Measurements from ENCODE around the gene OSMR. TPM values are rescaled to one million over a fixed set of nuclear protein-coding genes. Genes with fewer than 3 reads are reported as not detected.
"Not testable (repeated sequence)": the region's sequence is repeated elsewhere in the genome, so short reads cannot be mapped to it uniquely, and the experiment has no call there.

The OSMR gene
- total and polyA plus RNA-seq, 2 experiments from 2014 or later, result 37.3 to 52.5 TPM

GRCh38 chr5:38854907-38855306, 9.1 kb downstream of the OSMR start:
- 76 to 79% methylated on average over 7 of the region's 7 CpGs for whole genome bisulfite sequencing, 2 experiments (ENCODE audit: low coverage in 1 of 2, low lambda C conversion rate in 2 of 2, missing lambda C conversion rate in 2 of 2)
- H3K27ac ChIP-seq, result peak overlapping the region; percentile 81
- peak overlapping the region; percentile 53; the same call in 1 of the 2 replicates for H3K9ac ChIP-seq
- peaks cover 39% of the 10 kb centered on the region for H3K4me1 ChIP-seq (ENCODE audit: insufficient read depth)
- DNase-seq, result no peak
- in situ Hi-C loops (cut with MboI), result no loop called here
- peaks cover 93% of the 10 kb centered on the region for H3K79me2 ChIP-seq (ENCODE audit: insufficient read depth)
- no peaks in the 10 kb centered on the region for H3K9me3 ChIP-seq (ENCODE audit: low read depth)
- peaks cover 5% of the 10 kb centered on the region; the same call in 1 of the 2 replicates for H3K36me3 ChIP-seq (ENCODE audit: low read depth)
- H4K20me1 ChIP-seq (ENCODE audit: insufficient read depth), result peaks cover 32% of the 10 kb centered on the region
- H3K4me3 ChIP-seq, result no peak overlapping the region
- H2AFZ ChIP-seq, result no peak overlapping the region
- no peaks in the 10 kb centered on the region for H3K9me2 ChIP-seq (ENCODE audit: insufficient read depth)
- H3K4me2 ChIP-seq (ENCODE audit: unreplicated experiment), result no peak overlapping the region
- H3F3A ChIP-seq (ENCODE audit: insufficient read depth), result peaks cover 37% of the 10 kb centered on the region
- no peaks in the 10 kb centered on the region for H3K27me3 ChIP-seq (replicated peaks; ENCODE audit: insufficient read depth)
- no peak for TF ChIP-seq EZH2phosphoT487 (IDR thresholded peaks at IDR 0.05; ENCODE audit: insufficient read depth, low read depth)
- no peak for TF ChIP-seq EZH2 (IDR thresholded peaks at IDR 0.05; ENCODE audit: insufficient read depth, poor library complexity, severe bottlenecking)

GRCh38 chr5:38856660-38857059, 10.8 kb downstream of the OSMR start:
- Histone ChIP-seq H3K79me2 (ENCODE audit: insufficient read depth) (peaks cover 89% of the 10 kb centered on the region), H3K9ac (no peak overlapping the region), H3F3A (ENCODE audit: insufficient read depth) (peaks cover 41% of the 10 kb centered on the region), H3K36me3 (ENCODE audit: low read depth) (no peaks in the 10 kb centered on the region), H3K4me2 (ENCODE audit: unreplicated experiment) (no peak overlapping the region), H3K9me3 (ENCODE audit: low read depth) (no peaks in the 10 kb centered on the region), H3K4me1 (ENCODE audit: insufficient read depth) (peaks cover 36% of the 10 kb centered on the region), H3K27ac (no peak overlapping the region), H4K20me1 (ENCODE audit: insufficient read depth) (peaks cover 41% of the 10 kb centered on the region), H2AFZ (no peak overlapping the region), H3K9me2 (ENCODE audit: insufficient read depth) (no peaks in the 10 kb centered on the region), H3K27me3 (replicated peaks; ENCODE audit: insufficient read depth) (no peaks in the 10 kb centered on the region), H3K4me3 (no peak overlapping the region)
- 95 to 100% methylated on average over 2 of the region's 2 CpGs for WGBS, 2 experiments (ENCODE audit: low coverage in 1 of 2, low lambda C conversion rate in 2 of 2, missing lambda C conversion rate in 2 of 2)
- TF ChIP-seq EZH2 (IDR thresholded peaks at IDR 0.05; ENCODE audit: insufficient read depth, poor library complexity, severe bottlenecking) (no peak), EZH2phosphoT487 (IDR thresholded peaks at IDR 0.05; ENCODE audit: insufficient read depth, low read depth) (no peak)
- in situ Hi-C loops (cut with MboI), result no loop called here
- DNase-seq, result no peak

- TF ChIP-seq EZH2phosphoT487 (IDR thresholded peaks at IDR 0.05; ENCODE audit: insufficient read depth, low read depth), result no peak
- no peak for TF ChIP-seq EZH2 (IDR thresholded peaks at IDR 0.05; ENCODE audit: insufficient read depth, poor library complexity, severe bottlenecking)
- Histone ChIP-seq H3K4me1 (ENCODE audit: insufficient read depth) (peaks cover 27% of the 10 kb centered on the region), H3K9me2 (ENCODE audit: insufficient read depth) (no peaks in the 10 kb centered on the region), H3K9ac (no peak overlapping the region), H3K9me3 (ENCODE audit: low read depth) (no peaks in the 10 kb centered on the region), H3F3A (ENCODE audit: insufficient read depth) (peaks cover 26% of the 10 kb centered on the region), H3K79me2 (ENCODE audit: insufficient read depth) (peaks cover 82% of the 10 kb centered on the region), H3K36me3 (ENCODE audit: low read depth) (no peaks in the 10 kb centered on the region), H3K4me2 (ENCODE audit: unreplicated experiment) (no peak overlapping the region), H4K20me1 (ENCODE audit: insufficient read depth) (peaks cover 41% of the 10 kb centered on the region), H2AFZ (no peak overlapping the region), H3K27me3 (replicated peaks; ENCODE audit: insufficient read depth) (no peaks in the 10 kb centered on the region), H3K27ac (no peak overlapping the region), H3K4me3 (no peak overlapping the region)
- in situ Hi-C loops (cut with MboI), result no loop called here
- DNase-seq, result no peak
- 95 to 97% methylated on average over 3 of the region's 3 CpGs for WGBS, 2 experiments (ENCODE audit: low coverage in 1 of 2, low lambda C conversion rate in 2 of 2, missing lambda C conversion rate in 2 of 2)
These were observed 13.0 kb downstream of the OSMR start for GRCh38 chr5:38858839-38859238.

- H3K9me3 ChIP-seq (ENCODE audit: low read depth); H3K27ac ChIP-seq; DNase-seq; H3K36me3 ChIP-seq (ENCODE audit: low read depth); H3K27me3 ChIP-seq (replicated peaks; ENCODE audit: insufficient read depth); H3K4me2 ChIP-seq (ENCODE audit: unreplicated experiment); in situ Hi-C loops (cut with MboI); H3K9me2 ChIP-seq (ENCODE audit: insufficient read depth); H3K4me3 ChIP-seq; H3K9ac ChIP-seq; H2AFZ ChIP-seq: not testable (repeated sequence)
- Histone ChIP-seq H3K79me2 (ENCODE audit: insufficient read depth) (peaks cover 87% of the 10 kb centered on the region), H3K4me1 (ENCODE audit: insufficient read depth) (peaks cover 11% of the 10 kb centered on the region), H3F3A (ENCODE audit: insufficient read depth) (peaks cover 25% of the 10 kb centered on the region; the same call in 1 of the 2 replicates), H4K20me1 (ENCODE audit: insufficient read depth) (peaks cover 34% of the 10 kb centered on the region)
- WGBS, 2 experiments (ENCODE audit: low coverage in 1 of 2, low lambda C conversion rate in 2 of 2, missing lambda C conversion rate in 2 of 2), result 93% methylated on average over 21 of the region's 64 CpGs; no CpG with 5 or more reads in 1 of the 2 experiments
These were observed 16.4 kb downstream of the OSMR start for GRCh38 chr5:38861986-38862770.

Data from GM23248 (cell line).